Rectal smooth muscle tissue (tissue), 1 donor: ENCODE measurements around the gene PRSS1.
"Not testable (repeated sequence)": the region's sequence is repeated elsewhere in the genome, so short reads cannot be mapped to it uniquely, and the experiment has no call there.

Experiments used
- H3K27ac ChIP-seq: one replicate; pipeline ENCODE4 v1.7.0; 2013; ENCODE audit warnings: low read depth, low read length, inconsistent platforms
- H3K27me3 ChIP-seq: one replicate; pipeline ENCODE4 v1.7.0; 2013; ENCODE audit warnings: low read length; ENCODE audit not compliant: control insufficient read depth, insufficient read depth
- H3K36me3 ChIP-seq: one replicate; pipeline ENCODE4 v1.7.0; 2013; ENCODE audit warnings: low read length; ENCODE audit not compliant: control insufficient read depth, insufficient read depth
- H3K4me1 ChIP-seq: one replicate; pipeline ENCODE4 v1.7.0; 2013; ENCODE audit warnings: low read length; ENCODE audit not compliant: control insufficient read depth, insufficient read depth
- H3K4me3 ChIP-seq: one replicate; pipeline ENCODE4 v1.7.0; 2013; ENCODE audit warnings: low read length
- H3K9ac ChIP-seq: one replicate; pipeline ENCODE4 v1.7.0; 2013; ENCODE audit warnings: low read length

PRSS1 gene

DNA sequence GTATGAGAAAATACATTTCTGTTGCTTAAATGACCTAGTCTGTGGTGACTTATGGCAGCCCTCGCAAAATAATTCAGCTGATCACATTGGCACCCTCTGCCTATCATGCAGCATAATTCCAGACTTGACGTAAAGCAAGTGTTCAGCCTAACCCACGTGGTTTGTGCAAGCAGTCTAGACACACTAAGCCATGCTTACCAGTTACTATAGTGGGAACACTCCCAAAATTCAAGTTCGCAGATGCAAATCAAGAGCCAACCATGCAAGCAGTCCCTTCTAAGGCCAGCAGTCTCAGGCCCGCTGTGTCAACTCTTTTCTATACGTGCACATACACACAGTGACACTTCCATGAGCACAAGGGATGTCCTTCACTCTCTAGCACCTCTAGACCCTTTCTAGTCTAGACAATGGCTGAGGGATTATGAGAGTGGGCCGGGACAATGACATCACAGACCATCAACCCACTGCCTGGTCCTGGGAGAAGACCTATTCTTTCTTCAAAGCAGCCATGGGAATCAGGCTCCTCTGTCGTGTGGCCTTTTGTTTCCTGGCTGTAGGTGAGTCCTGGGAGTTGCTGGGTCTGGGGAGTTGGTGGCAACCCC is 29.0 kb upstream of the PRSS1 start:
- Histone ChIP-seq H3K36me3 (no peaks in the 10 kb centered on the region), H3K27ac (no peak overlapping the region), H3K4me1 (no peaks in the 10 kb centered on the region), H3K27me3 (no peaks in the 10 kb centered on the region), H3K4me3 (no peak overlapping the region), H3K9ac (no peak overlapping the region)

- no peaks in the 10 kb centered on the region for H3K36me3 ChIP-seq
- no peak overlapping the region for H3K4me3 ChIP-seq
- no peaks in the 10 kb centered on the region for H3K4me1 ChIP-seq
- no peaks in the 10 kb centered on the region for H3K27me3 ChIP-seq
- no peak overlapping the region for H3K9ac ChIP-seq
- H3K27ac ChIP-seq: no peak overlapping the region
Measured at GRCh38 chr7:142720986-142721385, 28.3 kb upstream of the PRSS1 start.

DNA sequence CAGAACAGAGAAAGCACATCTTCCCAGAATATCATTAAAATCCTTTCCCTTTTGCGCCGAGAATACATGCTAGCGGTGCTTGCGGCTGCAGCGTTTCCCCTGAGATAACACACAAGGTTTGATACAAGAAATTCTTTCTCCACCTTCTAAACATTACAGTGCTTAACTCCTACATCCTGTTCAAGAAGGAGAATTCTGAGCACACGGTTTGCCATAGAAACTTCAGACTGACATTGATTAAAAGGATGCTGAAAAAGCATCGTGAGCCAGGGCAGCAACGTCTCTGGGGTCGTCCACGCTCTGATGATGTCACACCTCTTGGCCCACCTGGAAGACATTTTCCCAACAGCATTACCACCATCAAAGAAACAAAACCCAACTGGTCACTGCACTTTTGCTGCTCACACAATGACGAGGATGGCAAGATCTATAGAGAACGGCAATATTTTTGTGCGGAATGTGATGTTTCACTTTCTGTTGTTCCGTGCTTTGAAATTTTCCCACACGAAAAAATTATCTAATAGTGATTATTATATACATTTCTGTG is 27.0 kb upstream of the PRSS1 start:
- H3K27ac ChIP-seq: no peak overlapping the region
- no peaks in the 10 kb centered on the region for H3K4me1 ChIP-seq
- no peak overlapping the region for H3K4me3 ChIP-seq
- H3K36me3 ChIP-seq: no peaks in the 10 kb centered on the region
- no peak overlapping the region for H3K9ac ChIP-seq
- H3K27me3 ChIP-seq: no peaks in the 10 kb centered on the region

DNA sequence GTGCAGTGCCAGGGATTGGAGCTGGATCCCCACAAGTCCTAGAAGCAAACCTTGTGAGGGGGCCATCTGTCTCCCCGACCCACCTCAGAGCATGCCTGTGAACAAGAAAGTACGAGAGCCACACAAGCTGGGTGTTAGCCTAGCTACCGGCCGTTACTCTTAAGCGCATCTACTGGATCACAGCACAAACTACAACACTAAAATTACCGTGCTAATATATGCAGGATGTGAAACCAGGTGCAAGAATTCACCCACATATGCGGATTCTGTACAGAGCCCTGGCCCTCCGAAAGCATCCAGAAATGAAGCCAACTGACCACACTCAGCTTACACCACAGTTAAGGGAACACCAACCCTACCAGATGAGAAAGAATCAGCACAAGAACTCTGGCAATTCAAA is 16.0 kb upstream of the PRSS1 start:
- H3K27me3 ChIP-seq: no peaks in the 10 kb centered on the region
- no peaks in the 10 kb centered on the region for H3K36me3 ChIP-seq
- H3K4me3 ChIP-seq: no peak overlapping the region

GRCh38 chr7:142739923-142740492 is 9.3 kb upstream of the PRSS1 start:
- no peaks in the 10 kb centered on the region for H3K27me3 ChIP-seq
- no peak overlapping the region for H3K9ac ChIP-seq
- H3K36me3 ChIP-seq: no peaks in the 10 kb centered on the region
- H3K27ac ChIP-seq: no peak overlapping the region
- no peaks in the 10 kb centered on the region for H3K4me1 ChIP-seq
- H3K4me3 ChIP-seq: no peak overlapping the region

More for the DNA sequence above, 16.0 kb upstream of the PRSS1 start:
- H3K9ac ChIP-seq: no peak overlapping the region
- no peak overlapping the region for H3K27ac ChIP-seq
- H3K4me1 ChIP-seq: no peaks in the 10 kb centered on the region

DNA sequence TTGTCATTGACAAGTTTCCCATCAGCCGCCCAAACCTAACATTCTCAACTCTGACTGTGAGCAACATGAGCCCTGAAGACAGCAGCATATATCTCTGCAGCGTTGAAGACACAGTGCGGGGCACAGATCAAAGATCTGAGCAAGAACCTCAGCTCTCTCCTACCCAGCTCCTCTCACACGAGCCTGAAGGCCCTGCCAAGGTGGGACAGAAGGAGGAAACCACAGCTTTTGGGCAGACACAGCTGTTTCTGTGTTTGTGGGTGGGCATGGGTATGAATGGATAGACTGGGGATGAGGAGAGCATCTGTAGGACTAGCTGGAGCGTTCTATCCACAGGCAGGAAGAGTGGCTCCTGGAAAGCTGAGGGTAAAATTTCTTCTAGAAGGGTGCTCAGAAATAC is 8.5 kb upstream of the PRSS1 start:
- Histone ChIP-seq H3K9ac (no peak overlapping the region), H3K4me1 (peaks cover 2% of the 10 kb centered on the region), H3K27ac (no peak overlapping the region), H3K4me3 (no peak overlapping the region), H3K36me3 (no peaks in the 10 kb centered on the region), H3K27me3 (no peaks in the 10 kb centered on the region)

- not testable (repeated sequence) for H3K27ac ChIP-seq
Measured at GRCh38 chr7:142741932-142742331, 7.3 kb upstream of the PRSS1 start.

GRCh38 chr7:142745091-142745635 is 4.1 kb upstream of the PRSS1 start:
- H3K4me3 ChIP-seq: no peak overlapping the region
- H3K36me3 ChIP-seq: no peaks in the 10 kb centered on the region
- no peak overlapping the region for H3K9ac ChIP-seq
- H3K27me3 ChIP-seq: no peaks in the 10 kb centered on the region
- H3K4me1 ChIP-seq: peaks cover 2% of the 10 kb centered on the region
- no peak overlapping the region for H3K27ac ChIP-seq

More at GRCh38 chr7:142741932-142742331, 7.3 kb upstream of the PRSS1 start:
- not testable (repeated sequence) for H3K27me3 ChIP-seq, H3K36me3 ChIP-seq, H3K9ac ChIP-seq, H3K4me1 ChIP-seq, H3K4me3 ChIP-seq

GRCh38 chr7:142745745-142746144 is 3.5 kb upstream of the PRSS1 start:
- Histone ChIP-seq H3K36me3 (no peaks in the 10 kb centered on the region), H3K4me1 (peaks cover 2% of the 10 kb centered on the region), H3K27ac (no peak overlapping the region), H3K27me3 (no peaks in the 10 kb centered on the region), H3K4me3 (no peak overlapping the region), H3K9ac (no peak overlapping the region)

DNA sequence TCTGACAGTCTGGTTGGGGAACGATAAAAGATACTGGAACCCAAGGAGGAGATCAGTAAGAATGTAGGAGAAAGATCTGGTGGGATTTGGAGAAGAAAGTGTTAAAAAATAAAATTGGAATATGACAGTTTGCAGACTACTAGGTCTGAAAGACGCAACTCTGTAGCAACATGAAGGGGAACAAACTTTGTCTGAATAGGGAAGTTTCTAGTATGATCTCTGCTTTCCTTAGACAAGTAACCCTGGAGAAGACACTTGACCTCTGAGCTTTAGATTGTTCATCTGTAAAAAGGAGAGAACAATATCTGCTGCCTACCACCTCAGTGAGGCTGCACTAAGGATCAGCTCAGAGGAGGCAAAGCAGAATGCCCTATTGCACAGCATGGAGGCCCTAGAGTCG is 3.0 kb upstream of the PRSS1 start:
- Histone ChIP-seq H3K36me3 (no peaks in the 10 kb centered on the region), H3K27me3 (no peaks in the 10 kb centered on the region), H3K9ac (no peak overlapping the region), H3K4me1 (peaks cover 2% of the 10 kb centered on the region), H3K4me3 (no peak overlapping the region), H3K27ac (no peak overlapping the region)

- not testable (repeated sequence) for H3K27me3 ChIP-seq, H3K4me1 ChIP-seq
Measured at GRCh38 chr7:142748410-142748809, 862 bp upstream of the PRSS1 start.

DNA sequence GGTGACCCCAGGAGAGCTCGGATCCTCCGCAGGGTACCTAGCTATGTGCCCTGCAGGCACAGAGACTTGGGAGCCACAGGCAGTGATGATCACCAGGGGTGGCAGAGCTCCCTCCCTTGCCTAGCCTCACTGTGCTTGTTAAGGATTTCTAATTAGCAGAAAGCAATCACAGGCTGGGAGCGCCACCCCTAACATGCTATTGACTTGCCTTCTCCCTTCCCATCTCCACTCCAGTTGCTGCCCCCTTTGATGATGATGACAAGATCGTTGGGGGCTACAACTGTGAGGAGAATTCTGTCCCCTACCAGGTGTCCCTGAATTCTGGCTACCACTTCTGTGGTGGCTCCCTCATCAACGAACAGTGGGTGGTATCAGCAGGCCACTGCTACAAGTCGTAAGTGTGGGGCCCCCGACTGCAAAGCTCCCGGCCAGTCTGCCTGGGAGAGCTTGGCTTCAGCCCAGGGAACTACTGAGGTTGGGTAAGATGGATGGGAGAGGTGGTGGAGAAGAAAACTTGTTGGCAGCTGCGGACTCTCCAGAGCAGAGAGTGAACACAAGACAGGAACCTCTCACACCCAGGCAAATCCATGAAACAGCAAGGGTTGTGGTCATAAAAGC is 1.2 kb downstream of the PRSS1 start:
- no peak overlapping the region for H3K27ac ChIP-seq
- no peaks in the 10 kb centered on the region for H3K27me3 ChIP-seq
- no peak overlapping the region for H3K4me3 ChIP-seq
- H3K4me1 ChIP-seq: no peaks in the 10 kb centered on the region
- no peak overlapping the region for H3K9ac ChIP-seq
- no peaks in the 10 kb centered on the region for H3K36me3 ChIP-seq

More at GRCh38 chr7:142748410-142748809, 862 bp upstream of the PRSS1 start:
- not testable (repeated sequence) for H3K9ac ChIP-seq, H3K4me3 ChIP-seq, H3K27ac ChIP-seq, H3K36me3 ChIP-seq
